ENCODE results near the gene SH3GL3. TPM values are rescaled to one million over a fixed set of nuclear protein-coding genes. Genes with fewer than 3 reads are reported as not detected.

The SH3GL3 gene
- total RNA-seq, 1 donor = 0.72 TPM

GRCh38 chr15:83613714-83614113 lies 166.6 kb downstream of the SH3GL3 start:
- H3K27me3 ChIP-seq (ENCODE audit: insufficient read depth, low read length) = no peaks in the 10 kb centered on the region
- H4K20me1 ChIP-seq (ENCODE audit: insufficient read depth, low read length) = no peaks in the 10 kb centered on the region
- TF ChIP-seq CTCF (IDR thresholded peaks at IDR 0.05; ENCODE audit: extremely low read depth, low read depth, low read length) = no peak
- DNase-seq (ENCODE audit: insufficient read length, low spot score, missing footprints) = no peak
- H3K4me2 ChIP-seq (ENCODE audit: insufficient read depth, low read length) = no peak overlapping the region
- no peaks in the 10 kb centered on the region for H3K79me2 ChIP-seq (ENCODE audit: insufficient read depth, low read length)
- no peaks in the 10 kb centered on the region for H3K4me1 ChIP-seq (ENCODE audit: insufficient read depth, low read length)
- H3K9me3 ChIP-seq (ENCODE audit: low read depth, low read length) = no peaks in the 10 kb centered on the region
- H3K27ac ChIP-seq (ENCODE audit: low read depth, low read length) = no peak overlapping the region
- no peaks in the 10 kb centered on the region for H3K36me3 ChIP-seq (ENCODE audit: insufficient read depth, low read length)
- no peak overlapping the region for H3K4me3 ChIP-seq (ENCODE audit: insufficient read depth, low read length)
- no peak overlapping the region for H2AFZ ChIP-seq (ENCODE audit: low read length)

- Histone ChIP-seq H3K36me3 (ENCODE audit: insufficient read depth, low read length) (no peaks in the 10 kb centered on the region), H3K4me3 (ENCODE audit: insufficient read depth, low read length) (no peak overlapping the region)
- TF ChIP-seq CTCF (IDR thresholded peaks at IDR 0.05; ENCODE audit: extremely low read depth, low read depth, low read length) = no peak
These were observed 169.7 kb downstream of the SH3GL3 start for GRCh38 chr15:83616840-83617239.

DNA sequence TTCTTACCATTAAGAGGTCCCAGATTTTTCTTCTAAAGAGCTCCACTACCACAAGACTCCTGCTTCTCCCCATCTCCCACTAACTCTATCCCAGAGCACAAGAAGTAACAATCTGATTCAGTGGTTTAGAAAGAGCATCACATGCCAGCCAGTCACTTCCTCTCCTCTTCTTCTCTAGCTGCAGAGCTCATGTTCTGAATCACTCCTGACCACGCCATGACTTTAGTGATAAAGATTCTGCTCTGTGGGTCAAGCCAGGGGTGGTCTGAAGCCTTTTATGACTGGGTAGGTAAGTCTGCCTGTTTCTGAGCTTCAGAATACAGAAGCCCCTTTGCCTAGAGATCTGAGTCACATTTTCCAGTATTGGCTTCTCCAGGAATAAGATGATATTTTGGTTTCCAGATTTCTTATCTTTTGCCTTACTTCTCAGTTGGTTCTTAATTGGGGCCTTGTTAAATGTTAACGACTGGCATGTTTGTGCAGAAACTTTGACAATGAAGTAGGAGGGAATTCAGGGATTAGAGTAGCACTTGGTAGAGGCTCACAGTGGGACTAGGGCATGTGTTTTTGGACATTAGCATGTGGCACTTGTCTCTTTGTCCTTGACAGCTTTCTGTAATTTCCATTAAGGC lies 179.1 kb downstream of the SH3GL3 start:
- Histone ChIP-seq H3K36me3 (ENCODE audit: insufficient read depth, low read length) (no peaks in the 10 kb centered on the region), H3K9me3 (ENCODE audit: low read depth, low read length) (no peaks in the 10 kb centered on the region), H3K4me3 (ENCODE audit: insufficient read depth, low read length) (no peak overlapping the region), H4K20me1 (ENCODE audit: insufficient read depth, low read length) (no peaks in the 10 kb centered on the region), H3K4me2 (ENCODE audit: insufficient read depth, low read length) (no peak overlapping the region), H2AFZ (ENCODE audit: low read length) (no peak overlapping the region), H3K4me1 (ENCODE audit: insufficient read depth, low read length) (no peaks in the 10 kb centered on the region), H3K27me3 (ENCODE audit: insufficient read depth, low read length) (no peaks in the 10 kb centered on the region), H3K79me2 (ENCODE audit: insufficient read depth, low read length) (no peaks in the 10 kb centered on the region), H3K27ac (ENCODE audit: low read depth, low read length) (no peak overlapping the region)
- no peak for DNase-seq (ENCODE audit: insufficient read length, low spot score, missing footprints)
- TF ChIP-seq CTCF (IDR thresholded peaks at IDR 0.05; ENCODE audit: extremely low read depth, low read depth, low read length) = no peak

More at GRCh38 chr15:83616840-83617239, 169.7 kb downstream of the SH3GL3 start:
- DNase-seq (ENCODE audit: insufficient read length, low spot score, missing footprints) = no peak
- Histone ChIP-seq H3K27me3 (ENCODE audit: insufficient read depth, low read length) (no peaks in the 10 kb centered on the region), H3K27ac (ENCODE audit: low read depth, low read length) (no peak overlapping the region), H3K4me1 (ENCODE audit: insufficient read depth, low read length) (no peaks in the 10 kb centered on the region), H4K20me1 (ENCODE audit: insufficient read depth, low read length) (no peaks in the 10 kb centered on the region), H2AFZ (ENCODE audit: low read length) (no peak overlapping the region), H3K9me3 (ENCODE audit: low read depth, low read length) (no peaks in the 10 kb centered on the region), H3K4me2 (ENCODE audit: insufficient read depth, low read length) (no peak overlapping the region), H3K79me2 (ENCODE audit: insufficient read depth, low read length) (no peaks in the 10 kb centered on the region)

GRCh38 chr15:83631534-83631933 lies 184.4 kb downstream of the SH3GL3 start:
- Histone ChIP-seq H3K4me1 (ENCODE audit: insufficient read depth, low read length) (no peaks in the 10 kb centered on the region), H3K36me3 (ENCODE audit: insufficient read depth, low read length) (no peaks in the 10 kb centered on the region), H3K9me3 (ENCODE audit: low read depth, low read length) (no peaks in the 10 kb centered on the region), H3K27ac (ENCODE audit: low read depth, low read length) (no peak overlapping the region), H2AFZ (ENCODE audit: low read length) (no peak overlapping the region), H3K79me2 (ENCODE audit: insufficient read depth, low read length) (no peaks in the 10 kb centered on the region), H4K20me1 (ENCODE audit: insufficient read depth, low read length) (no peaks in the 10 kb centered on the region), H3K4me2 (ENCODE audit: insufficient read depth, low read length) (no peak overlapping the region), H3K4me3 (ENCODE audit: insufficient read depth, low read length) (no peak overlapping the region), H3K27me3 (ENCODE audit: insufficient read depth, low read length) (no peaks in the 10 kb centered on the region)
- no peak for DNase-seq (ENCODE audit: insufficient read length, low spot score, missing footprints)
- no peak for TF ChIP-seq CTCF (IDR thresholded peaks at IDR 0.05; ENCODE audit: extremely low read depth, low read depth, low read length)
